Fibroblast of peridontal ligament (primary cell): Measurements from ENCODE around the gene CDK6.

Experiments
- DNase-seq: peaks from one replicate; pipeline ENCODE4 v3.0.0-alpha.2; 2010; ENCODE audit errors: extremely low read depth

Gene CDK6

DNA sequence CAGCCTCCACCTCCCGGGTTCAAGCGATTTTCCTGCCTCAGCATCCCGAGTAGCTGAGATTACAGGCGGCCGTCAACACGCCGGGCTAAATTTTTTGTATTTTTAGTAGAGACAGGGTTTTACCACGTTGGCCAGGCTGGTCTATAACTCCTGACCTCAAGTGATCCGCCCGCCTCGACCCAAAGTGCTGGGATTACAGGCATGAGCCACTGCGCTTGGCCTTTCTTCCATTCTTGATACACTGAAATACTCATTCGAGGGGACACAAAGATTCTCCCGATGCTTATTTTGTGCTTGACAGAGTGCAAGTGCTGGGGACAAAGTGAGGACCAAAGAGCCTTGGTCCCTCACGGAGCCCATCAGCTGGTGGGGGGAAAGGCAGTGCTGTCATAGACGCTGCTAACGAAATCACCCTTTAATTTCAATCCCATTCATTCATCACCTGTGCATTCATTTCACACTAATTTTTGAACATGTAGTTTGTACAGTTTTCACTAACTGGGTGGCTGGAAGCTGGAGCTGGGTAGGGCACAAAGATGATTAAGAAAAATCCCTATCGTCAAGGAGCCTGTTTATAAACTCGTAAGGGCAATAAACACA is 245.6 kb downstream of the CDK6 start:
- no peak for DNase-seq

DNA sequence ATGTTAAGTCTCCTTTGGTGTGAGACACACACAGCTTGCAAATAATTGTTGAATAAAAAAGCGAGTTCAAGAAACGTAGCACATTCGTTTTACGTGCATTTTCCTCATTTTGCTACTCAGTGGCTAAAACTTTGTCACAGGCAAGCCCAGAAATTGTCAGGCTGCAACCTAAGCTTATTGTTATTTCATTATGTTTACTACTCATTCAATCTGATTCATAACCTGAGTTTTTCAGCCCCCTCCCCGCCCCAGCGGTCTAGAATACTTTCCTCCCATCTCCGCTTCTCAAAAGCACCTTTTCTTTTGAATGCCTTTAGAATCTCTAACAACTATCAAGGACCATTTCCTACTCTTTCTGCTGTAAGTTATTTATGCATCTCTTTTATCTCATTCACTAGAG is 247.3 kb downstream of the CDK6 start:
- no peak for DNase-seq

DNA sequence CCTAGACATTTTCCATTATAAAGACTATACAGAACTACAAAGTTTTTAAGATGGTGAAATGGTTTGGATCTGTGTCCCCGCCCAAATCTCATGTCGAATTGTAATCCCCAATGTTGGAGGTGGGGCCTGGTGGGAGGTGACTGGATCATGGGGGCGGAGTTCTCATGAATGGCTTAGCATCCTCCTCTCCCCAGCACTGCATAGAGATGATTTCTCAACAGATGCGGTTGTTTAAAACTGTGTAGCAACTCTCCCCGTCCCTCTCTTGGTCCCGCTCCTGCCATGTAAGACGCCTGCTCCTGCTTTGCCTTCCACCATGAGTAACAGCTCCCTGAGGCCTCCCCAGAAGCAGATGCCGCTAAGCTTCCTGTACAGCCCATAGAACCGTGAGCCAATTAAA is 247.8 kb downstream of the CDK6 start:
- peak; percentile 41 for DNase-seq

DNA sequence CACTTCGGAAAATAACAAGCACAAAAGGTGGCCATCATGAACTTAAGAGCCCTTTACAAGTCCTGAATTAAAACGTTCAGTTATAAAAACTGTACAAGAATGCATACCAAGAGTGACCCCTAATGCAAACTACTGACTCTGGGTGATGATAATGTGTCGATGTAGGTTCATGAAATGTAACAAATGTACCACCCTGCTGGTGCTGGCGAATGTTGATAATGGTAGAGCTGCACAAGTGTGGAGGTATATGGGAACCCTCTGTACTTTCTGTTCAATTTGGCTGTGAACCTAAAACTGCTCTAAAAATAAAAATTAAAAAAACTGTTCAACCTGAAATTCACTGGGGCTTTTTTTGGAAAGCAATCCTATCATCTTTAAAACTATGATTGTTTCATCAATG is 249.5 kb downstream of the CDK6 start:
- no peak for DNase-seq

DNA sequence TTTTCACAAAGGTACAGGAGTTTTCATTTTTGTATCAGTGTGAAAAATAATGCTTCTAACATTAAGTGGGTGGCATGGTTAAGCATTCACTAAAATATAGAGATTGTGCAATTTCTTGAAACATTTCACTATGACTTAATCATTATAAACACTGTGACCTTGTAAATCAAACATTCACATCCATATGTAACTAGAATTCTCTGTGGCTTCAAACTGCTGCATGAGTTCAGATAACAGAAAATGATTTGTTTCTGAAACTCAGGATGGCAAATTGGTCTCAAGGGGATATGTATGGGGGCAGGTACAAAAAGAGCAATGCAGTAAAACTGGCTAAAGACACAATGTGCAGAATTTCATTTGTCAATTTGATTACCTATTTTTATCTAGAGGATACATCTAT is 250.0 kb downstream of the CDK6 start:
- peak; percentile 62 for DNase-seq

DNA sequence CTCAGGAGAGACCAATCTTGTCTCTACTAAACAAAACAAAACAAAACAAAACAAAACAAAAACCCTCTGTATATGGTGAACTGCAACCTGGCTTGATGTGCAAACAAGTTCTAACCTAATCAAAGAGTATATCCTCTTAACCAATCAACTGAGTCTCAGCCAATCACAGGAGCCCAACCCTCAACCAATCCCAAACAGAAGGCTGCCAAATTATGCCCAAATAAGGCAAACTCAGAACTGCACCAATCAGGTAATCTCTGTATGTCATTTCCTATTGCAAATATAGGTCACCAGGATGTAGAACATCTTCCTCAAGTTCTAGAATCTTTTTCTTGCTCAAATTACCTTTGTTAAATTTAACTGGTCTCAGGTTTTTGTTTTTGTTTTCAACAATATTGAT is 251.4 kb downstream of the CDK6 start:
- no peak for DNase-seq

DNA sequence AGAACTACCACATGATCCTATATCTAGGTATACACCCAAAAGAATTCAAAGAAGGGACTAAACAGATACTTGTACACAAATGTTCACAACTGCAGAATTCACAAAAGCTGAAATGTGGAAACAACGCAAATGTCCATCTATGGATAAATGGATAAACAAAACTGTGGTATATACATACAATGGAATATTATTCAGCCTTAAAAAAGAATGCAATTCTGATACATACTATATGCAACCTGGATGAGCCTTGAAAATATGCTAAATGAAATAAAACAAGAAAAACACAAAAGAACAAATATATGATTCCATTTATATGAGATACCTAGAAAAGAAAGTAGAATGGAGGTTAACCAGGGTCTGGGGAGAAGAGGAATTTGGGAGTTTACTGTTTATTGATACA is 253.4 kb downstream of the CDK6 start:
- DNase-seq, result no peak

DNA sequence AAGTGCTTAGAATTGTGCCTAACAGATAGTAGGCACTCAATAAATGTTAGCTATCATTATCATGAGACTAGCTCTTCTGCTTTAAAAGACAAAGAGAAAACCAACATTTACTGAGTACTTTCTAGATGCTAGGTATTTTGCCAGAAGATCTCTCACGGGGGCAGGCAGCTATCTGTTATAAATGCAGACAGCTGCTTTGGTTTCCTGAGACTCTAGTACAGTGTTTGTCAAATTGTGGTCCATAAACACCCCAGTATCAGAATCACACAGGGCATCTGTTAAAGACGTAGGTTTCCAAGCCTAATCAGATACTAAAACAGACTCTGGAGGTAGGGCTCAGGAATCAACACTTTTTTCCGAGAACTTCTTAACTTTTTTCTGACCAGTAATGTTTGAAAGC is 260.1 kb downstream of the CDK6 start:
- no peak for DNase-seq

DNA sequence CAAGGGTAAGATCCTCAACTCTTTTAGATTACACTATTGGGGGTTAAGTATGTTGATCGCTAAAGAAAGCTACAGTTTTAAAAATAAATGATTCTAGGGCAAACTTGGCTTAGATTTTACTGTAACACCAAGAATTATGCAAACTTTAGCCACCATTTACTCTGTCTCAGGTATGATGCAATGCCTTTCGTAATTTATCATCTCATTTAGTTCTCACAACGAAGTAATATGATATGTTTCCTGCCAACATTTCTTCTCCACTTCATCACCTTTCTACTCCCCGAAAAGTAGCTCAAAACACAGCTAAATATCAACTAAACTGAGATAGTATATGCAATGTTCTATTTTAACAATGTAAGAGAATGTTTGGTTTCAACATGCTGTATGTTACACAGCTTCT is 267.2 kb downstream of the CDK6 start:
- no peak for DNase-seq

DNA sequence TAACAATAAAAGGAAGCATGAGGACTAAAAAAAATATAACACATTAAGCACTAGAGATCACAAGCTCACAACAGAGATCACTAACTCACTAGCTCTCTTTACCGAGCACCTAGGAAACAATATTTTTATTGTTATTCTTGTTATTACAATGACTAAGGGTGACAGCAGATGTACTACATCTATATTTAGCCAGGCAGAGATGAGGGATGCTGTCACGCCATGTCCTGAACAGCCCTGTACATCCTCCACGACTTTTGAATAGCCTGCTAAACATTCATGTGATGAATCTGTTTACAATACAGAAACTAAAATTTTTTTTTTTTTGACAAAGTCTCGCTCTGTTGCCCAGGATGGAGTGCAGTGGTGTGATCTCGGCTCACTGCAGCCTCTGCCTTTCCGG is 268.9 kb downstream of the CDK6 start:
- no peak for DNase-seq

DNA sequence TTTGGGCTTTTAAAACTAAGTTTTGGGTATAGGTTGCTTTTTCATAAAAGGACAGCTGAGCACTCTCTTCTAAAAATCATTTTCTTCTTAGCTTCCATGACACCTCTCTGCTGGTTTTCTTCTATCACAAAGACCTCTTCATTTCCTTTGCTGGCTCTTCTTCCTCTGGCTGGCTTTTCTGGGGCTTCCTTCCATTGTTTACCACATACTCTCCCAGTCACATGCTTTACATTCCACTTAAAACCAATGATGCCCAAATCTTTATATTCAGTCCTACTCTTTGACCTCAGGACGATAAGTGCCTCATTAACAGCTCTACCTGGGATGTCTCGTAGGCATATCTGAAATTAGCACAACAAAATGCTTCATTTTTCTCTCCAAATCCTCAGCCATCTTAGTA is 273.0 kb downstream of the CDK6 start:
- DNase-seq, result no peak

DNA sequence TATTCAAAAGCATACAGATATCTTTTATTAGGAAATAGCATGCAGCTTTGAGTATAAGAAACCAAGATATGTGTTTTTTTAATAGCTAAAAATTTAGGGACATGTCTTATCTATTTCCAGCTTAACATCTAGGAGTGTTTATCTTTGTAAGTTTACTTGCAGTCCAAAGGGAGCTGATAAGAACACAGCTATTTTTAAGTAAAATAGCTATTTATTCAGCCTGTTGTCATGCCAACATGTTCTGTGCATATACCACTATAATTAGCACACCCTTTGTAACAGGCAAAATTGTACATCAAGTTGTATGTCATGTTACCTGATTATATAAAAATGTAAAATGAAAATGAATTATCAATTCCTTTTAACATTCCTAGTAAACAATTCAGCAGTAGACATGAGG is 275.8 kb downstream of the CDK6 start:
- DNase-seq, result no peak

DNA sequence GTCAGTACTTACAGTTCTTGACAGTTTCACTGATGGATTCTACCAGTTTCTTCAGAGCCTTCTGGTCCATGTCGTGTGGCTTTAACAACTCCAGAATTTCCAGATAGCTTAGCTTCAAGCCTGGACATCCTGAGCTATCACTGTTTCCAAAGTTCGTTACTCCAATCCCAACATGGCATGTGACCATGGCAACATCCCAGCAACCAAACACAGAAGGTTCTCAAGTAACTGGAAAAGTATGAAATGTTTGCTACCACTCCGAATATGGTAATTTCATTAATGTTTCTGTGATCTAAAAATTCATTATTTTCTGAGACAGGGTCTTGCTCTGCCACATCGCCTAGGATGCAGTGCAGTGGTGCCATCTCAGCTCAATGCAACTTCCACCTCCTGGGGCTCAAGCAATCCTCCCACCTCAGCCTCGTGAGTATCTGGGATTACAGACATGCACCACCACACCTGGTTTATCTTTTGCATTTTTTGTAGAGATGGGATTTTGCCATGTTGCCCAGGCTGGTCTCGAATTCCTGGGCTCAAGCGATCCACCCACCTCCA is 278.5 kb downstream of the CDK6 start:
- DNase-seq, result peak; percentile 6

DNA sequence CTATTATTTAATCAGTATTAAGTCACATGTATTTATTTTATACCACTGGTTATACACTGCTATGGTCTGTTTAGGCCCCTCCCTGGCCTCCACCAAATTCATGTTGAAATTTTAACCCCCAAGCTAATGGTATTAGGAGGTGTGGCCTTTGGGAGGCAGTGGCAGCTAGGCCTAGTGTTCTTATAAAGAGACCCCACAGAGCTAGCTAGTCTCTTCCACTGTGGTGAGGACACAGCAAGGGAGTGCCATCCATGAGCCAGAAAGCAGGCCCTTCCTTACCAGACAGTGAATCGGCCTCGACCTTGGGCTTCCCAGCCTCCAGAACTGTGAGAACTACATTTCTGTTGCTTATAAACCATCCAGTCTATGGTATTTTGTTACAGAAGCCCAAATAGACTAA is 279.1 kb downstream of the CDK6 start:
- no peak for DNase-seq
